Neural progenitor cell (in vitro differentiated cells): Measurements from ENCODE around the gene SLX4IP. TPM values are rescaled to one million over a fixed set of nuclear protein-coding genes. Genes with fewer than 3 reads are reported as not detected.

ENCODE experiments used
- DNase-seq: peaks from one replicate; pipeline ENCODE4 v3.0.0-alpha.2; 2016; ENCODE audit warnings: low spot score
- H2AFZ ChIP-seq: fragments of 200-600 bp; sonication (generic); replicated peaks from 2 replicates; pipeline ENCODE4 v1.6.1; 2016; ENCODE audit warnings: antibody characterized with exemption
- H3F3A ChIP-seq: fragments of 200-600 bp; sonication (generic); 2 replicates; pipeline ENCODE4 v1.6.1; 2016; ENCODE audit warnings: antibody characterized with exemption, low read depth
- H3K27ac ChIP-seq: fragments of 200-600 bp; sonication (generic); 2 replicates; pipeline ENCODE4 v1.5.1; 2016; ENCODE audit warnings: mild to moderate bottlenecking
- H3K27me3 ChIP-seq: fragments of 200-600 bp; sonication (generic); 2 replicates; pipeline ENCODE4 v1.6.1; 2016; ENCODE audit warnings: mild to moderate bottlenecking, moderate library complexity
- H3K36me3 ChIP-seq: fragments of 200-600 bp; sonication (generic); 2 replicates; pipeline ENCODE4 v1.5.1; 2016
- H3K4me1 ChIP-seq: fragments of 200-600 bp; sonication (generic); 2 replicates; pipeline ENCODE4 v1.6.1; 2016; ENCODE audit warnings: mixed run types
- H3K4me2 ChIP-seq: fragments of 200-600 bp; sonication (generic); 2 replicates; pipeline ENCODE4 v1.6.1; 2016
- H3K4me3 ChIP-seq: fragments of 200-600 bp; sonication (generic); 2 replicates; pipeline ENCODE4 v1.5.1; 2016
- H3K79me2 ChIP-seq: fragments of 200-600 bp; sonication (generic); 2 replicates; pipeline ENCODE4 v1.6.1; 2016; ENCODE audit warnings: low read depth
- H3K9ac ChIP-seq: fragments of 200-600 bp; sonication (generic); 2 replicates; pipeline ENCODE4 v1.6.1; 2016
- H3K9me3 ChIP-seq: fragments of 200-600 bp; sonication (generic); 2 replicates; pipeline ENCODE4 v1.5.1; 2016; ENCODE audit warnings: low read depth
- H4K20me1 ChIP-seq: fragments of 200-600 bp; sonication (generic); 2 replicates; pipeline ENCODE4 v1.6.1; 2016; ENCODE audit warnings: low read depth
- H3K27ac Mint-ChIP-seq: 3 replicates; pipeline ENCODE4 v1.8.0; 2021; ENCODE audit warnings: mixed read lengths
- H3K27me3 Mint-ChIP-seq: 2 replicates; pipeline ENCODE4 v1.8.0; 2022; ENCODE audit warnings: low read depth, mild to moderate bottlenecking, inconsistent platforms, moderate library complexity, mixed read lengths; ENCODE audit not compliant: insufficient read depth
- H3K36me3 Mint-ChIP-seq: 3 replicates; pipeline ENCODE4 v1.8.0; 2021; ENCODE audit warnings: mixed read lengths
- H3K4me1 Mint-ChIP-seq: 3 replicates; pipeline ENCODE4 v1.8.0; 2021; ENCODE audit warnings: mixed read lengths
- H3K4me3 Mint-ChIP-seq: 3 replicates; pipeline ENCODE4 v1.8.0; 2021; ENCODE audit warnings: mild to moderate bottlenecking, moderate library complexity, mixed read lengths
- H3K9me3 Mint-ChIP-seq: 3 replicates; pipeline ENCODE4 v1.8.0; 2020; ENCODE audit warnings: mixed read lengths
- EZH2 ChIP-seq: fragments of 200-600 bp; sonication (generic); IDR thresholded peaks from 2 replicates; pipeline ENCODE4 v1.6.1; 2017; ENCODE audit warnings: antibody characterized with exemption, mild to moderate bottlenecking, moderate library complexity
- EZH2phosphoT487 ChIP-seq: fragments of 200-600 bp; sonication (generic); IDR thresholded peaks from 2 replicates; pipeline ENCODE4 v1.6.1; 2017; ENCODE audit warnings: antibody characterized with exemption
- total RNA-seq: library from RNA; depleted of rRNA; stranded (reverse); fragments of >200 nt; gene quantifications from 2 replicates; pipeline ENCODE4 v1.2.3, GENCODE V29; 2015; ENCODE audit warnings: low replicate concordance
- TF ChIP-seq, protein P1 (sequence below): fragments of 200-600 bp; sonication (generic); IDR thresholded peaks from 2 replicates; pipeline ENCODE4 v1.5.1; 2017; ENCODE audit warnings: antibody characterized with exemption, mild to moderate bottlenecking

Gene SLX4IP
- total RNA-seq, 1 donor from 2014 or later = 9.5 TPM

DNA sequence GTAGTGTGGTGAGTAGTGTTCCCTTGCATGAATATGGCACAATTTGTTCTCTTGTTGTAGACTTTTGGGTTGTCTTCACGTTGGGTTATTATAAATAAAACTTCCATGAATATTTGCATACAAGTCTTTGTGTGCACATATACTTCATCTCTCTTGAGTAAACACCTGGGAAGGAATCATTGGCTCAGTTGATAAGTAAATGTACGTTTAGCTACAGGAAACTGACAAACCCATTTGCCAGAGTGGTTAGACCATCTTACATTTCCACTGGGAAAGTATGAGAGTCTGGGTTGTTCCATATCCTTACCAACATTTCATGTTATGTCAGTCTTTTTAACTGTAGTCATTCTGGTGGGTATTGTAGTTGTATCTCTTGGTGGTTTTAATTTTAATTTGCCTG, 119.2 kb downstream of the SLX4IP start:
- H3K9me3 Mint-ChIP-seq = no peaks in the 10 kb centered on the region
- TF ChIP-seq, protein P1, sequence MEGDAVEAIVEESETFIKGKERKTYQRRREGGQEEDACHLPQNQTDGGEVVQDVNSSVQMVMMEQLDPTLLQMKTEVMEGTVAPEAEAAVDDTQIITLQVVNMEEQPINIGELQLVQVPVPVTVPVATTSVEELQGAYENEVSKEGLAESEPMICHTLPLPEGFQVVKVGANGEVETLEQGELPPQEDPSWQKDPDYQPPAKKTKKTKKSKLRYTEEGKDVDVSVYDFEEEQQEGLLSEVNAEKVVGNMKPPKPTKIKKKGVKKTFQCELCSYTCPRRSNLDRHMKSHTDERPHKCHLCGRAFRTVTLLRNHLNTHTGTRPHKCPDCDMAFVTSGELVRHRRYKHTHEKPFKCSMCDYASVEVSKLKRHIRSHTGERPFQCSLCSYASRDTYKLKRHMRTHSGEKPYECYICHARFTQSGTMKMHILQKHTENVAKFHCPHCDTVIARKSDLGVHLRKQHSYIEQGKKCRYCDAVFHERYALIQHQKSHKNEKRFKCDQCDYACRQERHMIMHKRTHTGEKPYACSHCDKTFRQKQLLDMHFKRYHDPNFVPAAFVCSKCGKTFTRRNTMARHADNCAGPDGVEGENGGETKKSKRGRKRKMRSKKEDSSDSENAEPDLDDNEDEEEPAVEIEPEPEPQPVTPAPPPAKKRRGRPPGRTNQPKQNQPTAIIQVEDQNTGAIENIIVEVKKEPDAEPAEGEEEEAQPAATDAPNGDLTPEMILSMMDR = no peak
- no peak for TF ChIP-seq EZH2
- no peak for TF ChIP-seq EZH2phosphoT487
- peaks cover 23% of the 10 kb centered on the region for H3F3A ChIP-seq

DNA sequence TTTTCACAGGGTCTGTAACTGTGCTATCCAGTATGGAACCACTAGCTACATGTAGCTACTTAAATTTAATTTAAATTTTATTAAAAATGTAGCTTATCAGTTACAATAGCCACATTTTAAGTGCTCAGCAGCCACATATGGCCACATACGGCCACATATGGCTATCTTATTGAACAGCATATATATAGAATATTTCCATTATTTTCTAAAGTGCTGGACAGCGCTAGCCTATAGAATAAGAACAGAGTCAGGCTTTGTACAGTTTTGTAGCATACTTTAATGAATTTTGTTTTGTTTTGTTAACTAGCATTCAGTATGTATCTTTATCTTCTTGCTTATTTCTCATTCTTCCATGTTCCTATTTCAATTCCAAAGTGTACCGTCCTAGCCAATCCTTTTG, 120.3 kb downstream of the SLX4IP start:
- Mint-ChIP-seq H3K4me1 (peaks cover 79% of the 10 kb centered on the region), H3K9me3 (no peaks in the 10 kb centered on the region), H3K36me3 (no peaks in the 10 kb centered on the region), H3K27ac (peak overlapping the region; percentile 65), H3K27me3 (no peaks in the 10 kb centered on the region), H3K4me3 (no peak overlapping the region)
- H2AFZ ChIP-seq = no peak overlapping the region
- H3K27ac ChIP-seq = no peak overlapping the region
- H3K4me1 ChIP-seq = peaks cover 72% of the 10 kb centered on the region
- H3K27me3 ChIP-seq = no peaks in the 10 kb centered on the region
- no peaks in the 10 kb centered on the region for H4K20me1 ChIP-seq
- no peak overlapping the region for H3K4me3 ChIP-seq
- H3K9me3 ChIP-seq = no peaks in the 10 kb centered on the region
- H3K4me2 ChIP-seq = no peak overlapping the region
- H3F3A ChIP-seq = peaks cover 23% of the 10 kb centered on the region
- no peak for TF ChIP-seq EZH2
- TF ChIP-seq, protein P1 = no peak
- no peak for TF ChIP-seq EZH2phosphoT487
- DNase-seq = no peak
- no peaks in the 10 kb centered on the region for H3K36me3 ChIP-seq
- no peaks in the 10 kb centered on the region for H3K79me2 ChIP-seq
- H3K9ac ChIP-seq = no peak overlapping the region

More for the DNA sequence above, 119.2 kb downstream of the SLX4IP start:
- Histone ChIP-seq H3K9me3 (no peaks in the 10 kb centered on the region), H3K9ac (no peak overlapping the region), H3K4me3 (no peak overlapping the region), H3K79me2 (no peaks in the 10 kb centered on the region), H4K20me1 (no peaks in the 10 kb centered on the region), H3K4me2 (no peak overlapping the region), H2AFZ (no peak overlapping the region), H3K27me3 (no peaks in the 10 kb centered on the region), H3K36me3 (no peaks in the 10 kb centered on the region), H3K27ac (no peak overlapping the region), H3K4me1 (peaks cover 66% of the 10 kb centered on the region)
- DNase-seq = no peak
- peaks cover 76% of the 10 kb centered on the region for H3K4me1 Mint-ChIP-seq
- H3K4me3 Mint-ChIP-seq = no peak overlapping the region
- H3K36me3 Mint-ChIP-seq = no peaks in the 10 kb centered on the region
- H3K27ac Mint-ChIP-seq = no peak overlapping the region
- H3K27me3 Mint-ChIP-seq = no peaks in the 10 kb centered on the region

DNA sequence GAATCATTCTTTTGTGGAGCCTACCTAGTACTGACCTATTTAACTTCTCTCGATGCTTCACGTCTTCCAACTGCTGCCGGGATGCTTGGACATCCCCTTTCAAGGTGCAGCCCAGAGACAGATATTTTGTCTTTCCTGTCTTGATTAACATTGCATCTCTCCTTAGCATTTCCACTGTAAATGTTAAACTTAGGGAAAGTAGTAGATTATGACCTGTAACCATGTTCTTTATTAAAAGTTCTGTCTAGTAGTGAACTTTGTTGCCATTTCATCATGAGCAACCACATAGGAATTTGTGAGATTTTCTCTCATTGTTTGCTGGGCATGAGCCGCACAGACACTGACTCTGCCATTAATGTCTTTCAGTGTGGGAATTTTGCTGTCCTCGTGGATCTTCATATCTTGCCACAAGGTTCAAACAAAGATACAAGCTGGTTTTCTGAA, 120.8 kb downstream of the SLX4IP start:
- H3K27me3 ChIP-seq = no peaks in the 10 kb centered on the region
- no peak overlapping the region for H3K27ac ChIP-seq
- Mint-ChIP-seq H3K9me3 (no peaks in the 10 kb centered on the region), H3K4me3 (no peak overlapping the region), H3K27ac (peak overlapping the region; percentile 65), H3K36me3 (no peaks in the 10 kb centered on the region), H3K4me1 (peaks cover 75% of the 10 kb centered on the region), H3K27me3 (no peaks in the 10 kb centered on the region)
- no peak overlapping the region for H3K4me3 ChIP-seq
- H3K4me1 ChIP-seq = peaks cover 69% of the 10 kb centered on the region
- no peaks in the 10 kb centered on the region for H3K9me3 ChIP-seq
- H4K20me1 ChIP-seq = no peaks in the 10 kb centered on the region
- no peak overlapping the region for H3K9ac ChIP-seq
- no peak overlapping the region for H3K4me2 ChIP-seq
- TF ChIP-seq EZH2phosphoT487 (no peak), EZH2 (no peak)
- TF ChIP-seq, protein P1 = no peak
- H3K79me2 ChIP-seq = no peaks in the 10 kb centered on the region
- peaks cover 23% of the 10 kb centered on the region for H3F3A ChIP-seq
- DNase-seq = no peak
- no peak overlapping the region for H2AFZ ChIP-seq
- H3K36me3 ChIP-seq = no peaks in the 10 kb centered on the region
